Activated T-cell treated with anti-CD3 and anti-CD28 coated beads, Interleukin-2, amount 50 U/mL, for 72 hours (primary cell): ENCODE results near the gene GRPR. TPM values are rescaled to one million over a fixed set of nuclear protein-coding genes. Genes with fewer than 3 reads are reported as not detected.

Experiments
- ATAC-seq, 2 donors: fragments of 150-1000 bp; cut with Tn5 transposase; replicated peaks in 1 of 2; 2 replicates each; pipeline ENCODE4 v1.10.0; 2021; ENCODE audit warnings: moderate library complexity in 2 of 2, mild to moderate bottlenecking in 1 of 2
- DNase-seq, 2 donors: peaks; one replicate each; pipeline ENCODE4 v3.0.0; 2021 to 2022; ENCODE audit warnings: mixed read lengths in 1 of 2
- H3K27ac Mint-ChIP-seq: one replicate; pipeline ENCODE4 v1.8.0; 2022; ENCODE audit warnings: mild to moderate bottlenecking, moderate library complexity, mixed read lengths
- H3K27me3 Mint-ChIP-seq: one replicate; pipeline ENCODE4 v1.8.0; 2022; ENCODE audit warnings: low read depth, mixed read lengths
- H3K36me3 Mint-ChIP-seq, 2 donors: one replicate each; pipeline ENCODE4 v1.8.0; 2022; ENCODE audit warnings: mixed read lengths in 2 of 2, mild to moderate bottlenecking in 1 of 2; ENCODE audit not compliant: insufficient read depth in 2 of 2
- H3K4me1 Mint-ChIP-seq: one replicate; pipeline ENCODE4 v1.8.0; 2022; ENCODE audit warnings: low read depth, mixed read lengths
- H3K4me3 Mint-ChIP-seq, 2 donors: one replicate each; pipeline ENCODE4 v1.8.0; 2022; ENCODE audit warnings: mild to moderate bottlenecking in 2 of 2, mixed read lengths in 2 of 2, moderate library complexity in 2 of 2
- H3K9me3 Mint-ChIP-seq, 2 donors: one replicate each; pipeline ENCODE4 v1.8.0; 2022; ENCODE audit warnings: mixed read lengths in 2 of 2
- total RNA-seq, 2 donors: library from RNA; stranded (reverse); gene quantifications; one replicate each; pipeline ENCODE4 v1.2.3, GENCODE V29; 2022

Gene GRPR
- total RNA-seq, 2 donors from 2014 or later, result 0.23 TPM; not detected in 1

- ATAC-seq (no peak), DNase-seq (no peak)
- Mint-ChIP-seq H3K36me3 (peaks cover 0 to 7% of the 10 kb centered on the region in 2 donors), H3K27me3 (peaks cover 46% of the 10 kb centered on the region), H3K9me3 (peaks cover 0 to 2% of the 10 kb centered on the region in 2 donors), H3K4me1 (peaks cover 6% of the 10 kb centered on the region), H3K4me3 (no peak overlapping the region), H3K27ac (no peak overlapping the region)
These were observed 8.8 kb upstream of the GRPR start for GRCh38 chrX:16114611-16115010.

- H3K9me3 Mint-ChIP-seq, result peaks cover 0 to 2% of the 10 kb centered on the region in 2 donors
- H3K4me3 Mint-ChIP-seq, result peak overlapping the region in 1 of 2 donors; percentile 22
- H3K27me3 Mint-ChIP-seq, result peaks cover 53% of the 10 kb centered on the region
- peaks cover 0 to 5% of the 10 kb centered on the region in 2 donors for H3K36me3 Mint-ChIP-seq
- H3K27ac Mint-ChIP-seq, result peak overlapping the region; percentile 86
- H3K4me1 Mint-ChIP-seq, result peaks cover 21% of the 10 kb centered on the region
- peak; percentile 66 to 77 for ATAC-seq
- DNase-seq, result no peak
These were observed 3.8 kb upstream of the GRPR start for GRCh38 chrX:16119353-16120220.

DNA sequence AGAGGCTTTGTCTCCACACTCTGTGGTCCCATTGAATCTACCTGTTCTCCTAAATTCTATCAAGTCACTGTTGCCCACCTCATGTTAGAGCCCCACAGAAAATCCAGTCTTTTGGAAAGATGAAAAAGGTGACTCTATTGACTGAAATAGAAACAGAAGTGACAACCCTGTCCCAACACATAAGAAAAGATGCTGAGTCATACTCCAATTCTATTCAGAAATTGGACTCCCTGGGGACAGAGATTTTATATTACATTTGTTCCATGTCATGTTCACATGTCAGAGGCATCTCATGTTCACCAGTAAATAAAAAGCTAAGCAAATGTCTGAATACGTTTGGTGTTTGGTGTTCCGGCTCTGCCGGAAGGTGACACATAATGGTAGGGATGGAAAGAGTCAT, 2.9 kb upstream of the GRPR start:
- no peak for ATAC-seq
- H3K27me3 Mint-ChIP-seq, result peaks cover 51% of the 10 kb centered on the region
- H3K4me3 Mint-ChIP-seq, result peak overlapping the region in 1 of 2 donors; percentile 9
- H3K4me1 Mint-ChIP-seq, result peaks cover 21% of the 10 kb centered on the region
- H3K27ac Mint-ChIP-seq, result peak overlapping the region; percentile 73
- no peak for DNase-seq
- H3K36me3 Mint-ChIP-seq, result peaks cover 0 to 5% of the 10 kb centered on the region in 2 donors
- H3K9me3 Mint-ChIP-seq, result peaks cover 0 to 2% of the 10 kb centered on the region in 2 donors

- Mint-ChIP-seq H3K27me3 (peaks cover 63% of the 10 kb centered on the region), H3K9me3 (no peaks in the 10 kb centered on the region), H3K4me3 (no peak overlapping the region), H3K4me1 (peaks cover 19% of the 10 kb centered on the region), H3K27ac (no peak overlapping the region), H3K36me3 (peaks cover 0 to 1% of the 10 kb centered on the region in 2 donors)
- DNase-seq (no peak), ATAC-seq (no peak)
These were observed 836 bp downstream of the GRPR start for GRCh38 chrX:16124201-16124600.

- no peaks in the 10 kb centered on the region for H3K36me3 Mint-ChIP-seq
These were observed 2.3 kb downstream of the GRPR start for GRCh38 chrX:16125520-16126149.

GRCh38 chrX:16130707-16131106, 7.3 kb downstream of the GRPR start:
- H3K27me3 Mint-ChIP-seq, result peaks cover 70% of the 10 kb centered on the region
- no peak overlapping the region for H3K27ac Mint-ChIP-seq

More at GRCh38 chrX:16125520-16126149, 2.3 kb downstream of the GRPR start:
- DNase-seq, result no peak
- no peak for ATAC-seq
- Mint-ChIP-seq H3K9me3 (no peaks in the 10 kb centered on the region), H3K27ac (no peak overlapping the region), H3K27me3 (peaks cover 67% of the 10 kb centered on the region), H3K4me1 (peaks cover 5% of the 10 kb centered on the region), H3K4me3 (no peak overlapping the region)

GRCh38 chrX:16134936-16135335, 11.6 kb downstream of the GRPR start:
- H3K36me3 Mint-ChIP-seq, result no peaks in the 10 kb centered on the region

More at GRCh38 chrX:16130707-16131106, 7.3 kb downstream of the GRPR start:
- H3K4me1 Mint-ChIP-seq, result no peaks in the 10 kb centered on the region
- no peak overlapping the region for H3K4me3 Mint-ChIP-seq
- no peaks in the 10 kb centered on the region for H3K36me3 Mint-ChIP-seq
- DNase-seq (no peak), ATAC-seq (no peak)
- H3K9me3 Mint-ChIP-seq, result no peaks in the 10 kb centered on the region

GRCh38 chrX:16136080-16136479, 12.7 kb downstream of the GRPR start:
- no peak for ATAC-seq
- no peak overlapping the region for H3K4me3 Mint-ChIP-seq
- no peaks in the 10 kb centered on the region for H3K36me3 Mint-ChIP-seq
- no peaks in the 10 kb centered on the region for H3K9me3 Mint-ChIP-seq
- H3K27me3 Mint-ChIP-seq, result peaks cover 67% of the 10 kb centered on the region
- H3K27ac Mint-ChIP-seq, result no peak overlapping the region
- no peaks in the 10 kb centered on the region for H3K4me1 Mint-ChIP-seq
- no peak for DNase-seq

More at GRCh38 chrX:16134936-16135335, 11.6 kb downstream of the GRPR start:
- ATAC-seq (no peak), DNase-seq (no peak)
- Mint-ChIP-seq H3K4me1 (no peaks in the 10 kb centered on the region), H3K27me3 (peaks cover 63% of the 10 kb centered on the region), H3K9me3 (no peaks in the 10 kb centered on the region), H3K27ac (no peak overlapping the region), H3K4me3 (no peak overlapping the region)

GRCh38 chrX:16137416-16138107, 14.2 kb downstream of the GRPR start:
- no peak for DNase-seq
- no peak for ATAC-seq
- H3K9me3 Mint-ChIP-seq, result no peaks in the 10 kb centered on the region
- H3K27ac Mint-ChIP-seq, result no peak overlapping the region
- H3K4me1 Mint-ChIP-seq, result no peaks in the 10 kb centered on the region
- no peaks in the 10 kb centered on the region for H3K36me3 Mint-ChIP-seq
- H3K27me3 Mint-ChIP-seq, result peaks cover 66% of the 10 kb centered on the region
- H3K4me3 Mint-ChIP-seq, result no peak overlapping the region

GRCh38 chrX:16138108-16138427, 14.7 kb downstream of the GRPR start:
- H3K9me3 Mint-ChIP-seq, result no peaks in the 10 kb centered on the region
- no peaks in the 10 kb centered on the region for H3K36me3 Mint-ChIP-seq
- no peak overlapping the region for H3K4me3 Mint-ChIP-seq
- ATAC-seq, result no peak
- H3K27ac Mint-ChIP-seq, result no peak overlapping the region
- DNase-seq, result no peak
- H3K27me3 Mint-ChIP-seq, result peaks cover 66% of the 10 kb centered on the region
- no peaks in the 10 kb centered on the region for H3K4me1 Mint-ChIP-seq

DNA sequence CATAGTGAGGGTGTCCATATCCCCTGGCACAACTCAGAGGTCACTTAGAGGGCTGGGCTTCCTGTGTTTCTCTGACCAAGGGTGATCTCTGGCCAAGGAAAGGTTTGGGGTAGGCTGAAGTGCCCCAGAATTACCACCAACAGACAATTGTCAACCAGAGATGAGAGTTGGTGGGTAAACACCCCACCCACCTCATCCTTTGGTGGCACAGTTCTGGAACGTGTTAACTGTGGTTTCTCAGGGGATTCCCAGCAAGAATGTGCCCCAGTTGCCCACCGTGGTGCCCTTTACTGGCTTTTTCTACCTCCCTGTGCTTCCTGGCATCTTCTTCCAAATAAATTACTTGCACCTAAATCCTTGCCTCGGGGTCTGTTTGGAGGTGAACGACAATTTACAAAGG, 17.1 kb downstream of the GRPR start:
- ATAC-seq (peak in 1 of 2 donors; percentile 45), DNase-seq (no peak)
- Mint-ChIP-seq H3K36me3 (peaks cover 0 to 3% of the 10 kb centered on the region in 2 donors), H3K27ac (no peak overlapping the region), H3K4me1 (no peaks in the 10 kb centered on the region), H3K27me3 (peaks cover 65% of the 10 kb centered on the region), H3K9me3 (peaks cover 0 to 2% of the 10 kb centered on the region in 2 donors), H3K4me3 (no peak overlapping the region)

- DNase-seq (no peak), ATAC-seq (no peak)
- H3K27ac Mint-ChIP-seq, result no peak overlapping the region
- H3K4me1 Mint-ChIP-seq, result no peaks in the 10 kb centered on the region
- peaks cover 0 to 3% of the 10 kb centered on the region in 2 donors for H3K36me3 Mint-ChIP-seq
- H3K9me3 Mint-ChIP-seq, result peaks cover 0 to 2% of the 10 kb centered on the region in 2 donors
- peaks cover 68% of the 10 kb centered on the region for H3K27me3 Mint-ChIP-seq
- no peak overlapping the region for H3K4me3 Mint-ChIP-seq
These were observed 17.6 kb downstream of the GRPR start for GRCh38 chrX:16140983-16141382.
